Activated T-cell treated with anti-CD3 and anti-CD28 coated beads, Interleukin-2, amount 50 U/mL, for 1 hour (primary cell): ENCODE measurements around the gene AUP1.
A peak's percentile ranks its signal among the peaks of the same experiment; 100 is the strongest.
"Not testable (repeated sequence)": the region's sequence is repeated elsewhere in the genome, so short reads cannot be mapped to it uniquely, and the experiment has no call there.

ENCODE experiments used
- DNase-seq: peaks from one replicate; pipeline ENCODE4 v3.0.0-alpha.2; 2020

Gene AUP1

GRCh38 chr2:74496997-74497776 lies 32.3 kb downstream of the AUP1 start:
- no peak for DNase-seq

GRCh38 chr2:74495440-74495839 lies 34.1 kb downstream of the AUP1 start:
- DNase-seq: no peak

GRCh38 chr2:74493546-74493945 lies 36.0 kb downstream of the AUP1 start:
- no peak for DNase-seq

- no peak for DNase-seq
Measured at GRCh38 chr2:74491648-74492544, 37.6 kb downstream of the AUP1 start.

GRCh38 chr2:74489906-74490305 lies 39.6 kb downstream of the AUP1 start:
- no peak for DNase-seq

GRCh38 chr2:74488643-74489481 lies 40.6 kb downstream of the AUP1 start:
- no peak for DNase-seq

- DNase-seq: no peak
Measured at GRCh38 chr2:74486141-74486540, 43.4 kb downstream of the AUP1 start.

GRCh38 chr2:74483675-74484164 lies 45.8 kb downstream of the AUP1 start:
- DNase-seq: not testable (repeated sequence)

- DNase-seq: peak; percentile 89
Measured at GRCh38 chr2:74482801-74483674, 46.5 kb downstream of the AUP1 start, which contains the start of the genes CCDC142 and TTC31. TSS of gene CCDC142 (minus strand) at chr2:74482998. CDS start at chr2:74482837, 161 bp downstream. TSS of gene TTC31 (plus strand) at chr2:74483081. CDS start at chr2:74483096, 15 bp downstream.

GRCh38 chr2:74481961-74482800 lies 47.3 kb downstream of the AUP1 start:
- DNase-seq: no peak

- no peak for DNase-seq
Measured at GRCh38 chr2:74481431-74481830, 48.1 kb downstream of the AUP1 start.
